Gastroesophageal sphincter (tissue), 3 donors: ENCODE results near the gene FAM193A.

ENCODE experiments used
- CTCF ChIP-seq, 4 experiments: fragments of 200-600 bp in 2 of 4; fragments of 450-650 bp in 2 of 4; sonication (generic) in 1 of 4; IDR thresholded peaks; one replicate each; pipeline ENCODE4 v1.5.1; 2017 to 2019; ENCODE audit warnings: antibody characterized with exemption in 4 of 4, mild to moderate bottlenecking in 2 of 4, moderate library complexity in 2 of 4
- EP300 ChIP-seq: sonication (generic); formaldehyde crosslinking; IDR thresholded peaks from one replicate; pipeline ENCODE4 v1.6.1; 2017; ENCODE audit warnings: antibody characterized with exemption, mild to moderate bottlenecking
- POLR2A ChIP-seq, 2 donors: fragments of 450-650 bp; IDR thresholded peaks; one replicate each; pipeline ENCODE4 v1.6.1; 2017; ENCODE audit warnings: antibody characterized with exemption in 2 of 2, mild to moderate bottlenecking in 2 of 2, moderate library complexity in 1 of 2
- POLR2AphosphoS5 ChIP-seq: sonication (generic); formaldehyde crosslinking; IDR thresholded peaks from one replicate; pipeline ENCODE4 v1.6.1; 2017; ENCODE audit warnings: antibody characterized with exemption

DNA sequence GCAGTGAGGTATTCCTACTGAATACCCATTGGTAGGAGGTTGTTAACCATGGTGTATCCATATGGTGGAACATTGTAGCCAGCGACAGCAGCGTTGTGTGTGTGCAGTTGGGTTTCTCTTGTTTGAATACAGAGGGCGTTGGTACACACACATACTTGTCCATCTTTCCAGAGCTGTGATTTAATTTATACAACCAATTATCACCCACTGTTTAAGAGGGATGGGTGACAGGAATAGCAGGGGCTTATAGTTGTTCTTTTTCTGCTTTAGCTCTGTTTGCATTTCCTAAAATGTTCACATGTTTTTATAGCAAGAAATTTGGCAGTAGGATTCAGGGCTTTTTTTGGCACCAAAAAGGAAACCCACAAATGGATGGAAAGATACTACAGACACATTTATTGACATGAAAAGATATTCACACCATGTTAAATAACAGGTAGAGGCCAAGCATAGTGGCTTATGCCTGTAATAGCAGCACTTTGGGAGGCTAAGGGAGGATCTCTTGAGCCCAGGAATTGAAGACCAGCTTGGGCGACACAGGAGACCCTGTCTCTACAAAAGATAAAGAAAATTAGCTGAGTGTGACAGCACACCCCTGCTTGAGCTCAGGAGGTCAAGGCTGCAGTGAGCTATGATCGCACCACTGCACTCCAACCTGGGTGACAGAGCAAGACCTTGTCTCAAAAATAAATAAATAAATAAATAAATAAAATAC is 159.1 kb downstream of the FAM193A start:
- no peak for TF ChIP-seq POLR2A (IDR thresholded peaks at IDR 0.05)
- no peak for TF ChIP-seq CTCF (IDR thresholded peaks at IDR 0.05)
- TF ChIP-seq POLR2AphosphoS5: no peak
- TF ChIP-seq EP300: no peak
